Activated CD4-positive, alpha-beta memory T cell treated with anti-CD3 and anti-CD28 coated beads, Interleukin-2, amount 10 ng/mL, durations not matched to agents 7 days and 5 days (primary cell): ENCODE results near the gene TSN. TPM values are rescaled to one million over a fixed set of nuclear protein-coding genes. Genes with fewer than 3 reads are reported as not detected.
"Not testable (repeated sequence)": the region's sequence is repeated elsewhere in the genome, so short reads cannot be mapped to it uniquely, and the experiment has no call there.

Source experiments
- CTCF ChIA-PET: fragments of 350-600 bp; sonication (Branson Sonifier 250); formaldehyde crosslinking; loops from one replicate; lab custom pipeline; 2021; ENCODE audit warnings: antibody characterized with exemption, inconsistent platforms; lab: Charles Lee
- POLR2A ChIA-PET: fragments of 350-600 bp; sonication (Branson Sonifier 250); formaldehyde crosslinking; loops from one replicate; lab custom pipeline; 2021; ENCODE audit warnings: antibody characterized with exemption; lab: Charles Lee
- DNase-seq: peaks from one replicate; pipeline ENCODE4 v3.0.0-alpha.2; 2020
- H3K27ac Mint-ChIP-seq: one replicate; pipeline ENCODE4 v1.8.0; 2021; ENCODE audit warnings: mild to moderate bottlenecking, mixed read lengths
- H3K27me3 Mint-ChIP-seq: one replicate; pipeline ENCODE4 v1.8.0; 2021; ENCODE audit warnings: mixed read lengths
- H3K36me3 Mint-ChIP-seq: one replicate; pipeline ENCODE4 v1.8.0; 2021; ENCODE audit warnings: low read depth, mixed read lengths
- H3K4me1 Mint-ChIP-seq: one replicate; pipeline ENCODE4 v1.8.0; 2021; ENCODE audit warnings: mixed read lengths
- H3K4me3 Mint-ChIP-seq: one replicate; pipeline ENCODE4 v1.8.0; 2021; ENCODE audit warnings: mild to moderate bottlenecking, mixed read lengths
- H3K9me3 Mint-ChIP-seq: one replicate; pipeline ENCODE4 v1.8.0; 2021; ENCODE audit warnings: mixed read lengths
- total RNA-seq, 2 experiments: library from RNA; stranded (reverse); gene quantifications; one replicate each; pipeline ENCODE4 v1.2.3, GENCODE V29; 2021

TSN gene
- total RNA-seq, 2 experiments from 2014 or later = 52.7 to 56.7 TPM

DNA sequence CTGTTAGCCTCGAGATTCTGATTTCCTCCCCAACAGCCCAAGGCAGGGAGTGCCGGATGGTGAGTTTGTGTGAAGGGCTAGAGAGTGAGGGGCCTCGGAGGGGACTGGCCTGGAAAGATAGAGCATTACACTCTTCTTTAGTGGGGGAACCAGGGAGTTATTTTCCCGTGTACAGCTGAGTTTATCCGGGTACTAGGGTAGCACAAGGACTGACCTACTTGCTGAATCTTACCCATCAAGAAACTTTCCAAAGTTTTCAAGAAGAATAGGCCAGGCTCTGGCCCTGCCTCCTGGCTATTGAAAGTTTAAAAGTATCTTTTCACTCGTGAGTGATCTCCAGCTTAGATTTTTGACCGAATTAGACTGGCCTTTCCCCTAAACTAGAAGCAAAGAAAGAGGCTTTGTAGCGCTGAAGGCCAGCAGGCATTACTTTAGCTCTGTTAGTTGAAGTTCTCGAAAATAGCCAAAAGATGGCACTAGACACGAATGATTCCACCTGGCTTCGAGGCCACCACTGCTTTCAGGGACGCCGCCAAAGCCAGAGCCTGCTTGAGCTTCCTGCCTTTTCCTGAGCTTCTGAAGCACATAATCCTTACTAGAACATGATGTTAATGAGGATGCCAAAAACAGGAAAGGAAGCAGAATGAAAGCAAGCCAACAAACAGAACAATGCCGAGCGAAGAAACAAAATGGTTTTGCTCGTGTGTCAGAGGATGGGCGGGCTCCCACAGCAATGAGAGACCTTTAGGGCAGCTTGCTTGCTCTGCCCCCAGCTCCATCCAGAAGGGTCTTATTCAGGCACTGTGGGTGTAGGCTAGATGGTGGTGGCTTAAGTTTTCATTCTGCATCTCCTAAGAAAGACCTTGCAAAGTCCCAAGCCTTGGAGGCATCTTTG is 55.8 kb downstream of the TSN start:
- Mint-ChIP-seq H3K9me3 (no peaks in the 10 kb centered on the region), H3K27ac (no peak overlapping the region), H3K4me1 (no peaks in the 10 kb centered on the region), H3K27me3 (peaks cover 11% of the 10 kb centered on the region), H3K4me3 (no peak overlapping the region), H3K36me3 (no peaks in the 10 kb centered on the region)
- ChIA-PET POLR2A (no interaction called here), CTCF (interaction anchor here (0.8 to 1.1 kb wide), 3 partner anchors 10 to 22 kb away, joined by 3 to 7 read pairs (median 3); no protein-coding TSS in a partner anchor)
- DNase-seq = no peak

DNA sequence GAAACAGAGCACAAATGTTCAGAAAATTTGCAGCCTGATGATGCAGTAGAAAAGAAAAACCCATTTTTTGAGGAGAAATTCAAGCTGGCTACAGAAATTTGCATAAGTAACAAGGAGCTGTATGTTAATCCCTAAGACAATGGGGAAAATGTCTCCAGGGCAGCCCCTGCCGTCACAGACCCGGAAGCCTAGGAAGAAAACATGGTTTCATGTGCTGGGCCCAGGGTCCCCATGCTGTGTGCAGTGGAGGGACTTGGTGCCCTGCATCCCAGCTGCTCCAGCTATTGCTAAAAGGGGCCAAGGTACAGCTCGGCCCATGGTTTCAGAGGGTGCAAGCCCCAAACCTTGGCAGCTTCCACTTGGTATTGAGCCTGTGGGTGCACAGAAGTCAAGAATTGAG is 57.6 kb downstream of the TSN start:
- H3K36me3 Mint-ChIP-seq, DNase-seq, CTCF ChIA-PET, POLR2A ChIA-PET, H3K4me3 Mint-ChIP-seq, H3K4me1 Mint-ChIP-seq, H3K27ac Mint-ChIP-seq, H3K9me3 Mint-ChIP-seq: not testable (repeated sequence)
- peaks cover 12% of the 10 kb centered on the region for H3K27me3 Mint-ChIP-seq

DNA sequence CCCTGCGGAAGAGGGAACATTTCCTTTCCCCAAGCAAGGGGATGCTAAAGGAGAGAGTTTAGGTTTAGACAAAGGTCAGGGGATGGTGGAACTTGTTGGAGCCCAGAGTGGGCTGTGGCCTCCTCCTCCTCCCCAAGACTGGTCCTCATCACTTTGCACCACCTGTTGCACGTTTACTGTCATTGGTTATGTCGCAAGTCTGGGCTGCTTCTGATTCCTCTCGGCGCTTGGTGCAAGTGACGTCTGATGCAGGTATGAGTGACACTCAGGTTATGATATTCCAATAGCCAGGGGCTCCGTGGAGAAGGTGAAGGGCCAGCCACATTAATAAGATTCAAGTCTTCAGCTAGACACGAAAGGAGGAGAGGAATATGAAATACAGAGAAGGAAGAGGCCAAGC is 59.8 kb downstream of the TSN start:
- no peak overlapping the region for H3K27ac Mint-ChIP-seq
- no peaks in the 10 kb centered on the region for H3K4me1 Mint-ChIP-seq
- ChIA-PET CTCF (no interaction called here), POLR2A (no interaction called here)
- no peak for DNase-seq
- no peaks in the 10 kb centered on the region for H3K9me3 Mint-ChIP-seq
- no peak overlapping the region for H3K4me3 Mint-ChIP-seq
- H3K27me3 Mint-ChIP-seq = peaks cover 18% of the 10 kb centered on the region
- no peaks in the 10 kb centered on the region for H3K36me3 Mint-ChIP-seq

DNA sequence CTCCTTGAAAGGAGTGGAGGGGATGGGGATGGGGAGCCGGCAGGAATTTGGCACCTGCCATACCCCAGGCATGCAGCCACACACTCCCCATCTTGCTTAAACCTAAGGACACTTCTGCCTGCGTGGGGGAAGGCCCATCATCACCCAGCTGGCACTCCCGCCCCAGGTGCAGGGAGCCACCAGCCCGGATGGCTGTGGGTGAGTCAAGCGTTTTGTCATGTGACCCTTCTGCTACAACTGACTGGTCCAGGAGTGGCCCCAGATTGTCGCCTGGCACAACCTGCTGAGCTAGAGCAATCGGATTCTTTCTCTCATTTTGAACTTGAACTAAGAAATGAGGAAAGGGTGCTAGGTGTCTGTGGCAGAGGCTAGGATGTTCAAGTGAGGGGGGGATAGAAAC is 61.3 kb downstream of the TSN start:
- Mint-ChIP-seq H3K27ac (no peak overlapping the region), H3K36me3 (no peaks in the 10 kb centered on the region), H3K4me3 (no peak overlapping the region), H3K9me3 (no peaks in the 10 kb centered on the region), H3K4me1 (no peaks in the 10 kb centered on the region), H3K27me3 (peaks cover 16% of the 10 kb centered on the region)
- ChIA-PET POLR2A (no interaction called here), CTCF (no interaction called here)
- DNase-seq = no peak

DNA sequence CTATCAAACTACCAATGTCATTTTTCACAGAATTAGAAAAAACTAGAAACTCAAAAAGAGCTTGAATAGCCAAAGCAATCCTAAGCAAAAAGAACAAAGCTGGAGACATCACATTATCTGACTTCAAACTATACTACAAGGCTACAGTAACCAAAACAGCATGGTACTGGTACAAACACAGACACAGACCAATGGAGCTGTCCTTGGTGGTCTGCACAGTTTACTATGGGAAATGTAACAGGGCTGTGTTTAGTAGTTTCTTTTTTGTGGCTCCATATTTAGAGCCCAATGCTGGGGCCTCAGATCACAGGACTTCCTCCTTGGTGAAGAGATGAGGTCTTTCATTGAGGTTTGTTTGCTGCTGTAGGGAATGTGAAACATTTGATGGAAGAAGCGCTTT is 61.9 kb downstream of the TSN start:
- peaks cover 16% of the 10 kb centered on the region for H3K27me3 Mint-ChIP-seq
- H3K27ac Mint-ChIP-seq, H3K4me3 Mint-ChIP-seq, H3K4me1 Mint-ChIP-seq, DNase-seq, POLR2A ChIA-PET, H3K36me3 Mint-ChIP-seq, H3K9me3 Mint-ChIP-seq: not testable (repeated sequence)
- CTCF ChIA-PET = interaction anchor here (0.6 kb wide), 1 partner anchor 227 kb away, joined by 3 read pairs; no protein-coding TSS in a partner anchor

Other genes starting within 250 kb of the TSN start
- not detected for gene RNU4ATAC, start 224.8 kb upstream of the TSN start, total RNA-seq
- gene CLASP1, start 106.2 kb upstream of the TSN start, total RNA-seq = 10 to 100 TPM; 64.6 to 66.5 TPM
- gene NIFK, start 18.8 kb upstream of the TSN start, total RNA-seq = 10 to 100 TPM; 63.4 to 67.2 TPM